Vagina (tissue), 2 donors: Measurements from ENCODE around the gene OR2H1. TPM values are rescaled to one million over a fixed set of nuclear protein-coding genes. Genes with fewer than 3 reads are reported as not detected.

Experiments
- DNase-seq, 2 donors: peaks; one replicate each; pipeline ENCODE4 v3.0.0-alpha.2; 2017; ENCODE audit errors: extremely low spot score in 2 of 2
- H3K27ac ChIP-seq: fragments of 200-600 bp; sonication (generic); one replicate; pipeline ENCODE4 v1.5.1; 2019
- H3K27me3 ChIP-seq: fragments of 200-600 bp; sonication (generic); one replicate; pipeline ENCODE4 v1.5.1; 2019
- H3K36me3 ChIP-seq, 2 donors: fragments of 200-600 bp; sonication (generic); one replicate each; pipeline ENCODE4 v1.5.1; 2017 to 2019
- H3K4me1 ChIP-seq: fragments of 200-600 bp; sonication (generic); one replicate; pipeline ENCODE4 v1.5.1; 2019
- H3K4me3 ChIP-seq, 2 donors: fragments of 200-600 bp; sonication (generic); 1 replicate in 1 of 2; 2 replicates in 1 of 2; pipeline ENCODE4 v1.5.1; 2016 to 2019
- H3K9me3 ChIP-seq: fragments of 200-600 bp; sonication (generic); one replicate; pipeline ENCODE4 v1.5.1; 2019
- CTCF ChIP-seq, 3 experiments: fragments of 450-650 bp in 2 of 3; fragments of 200-600 bp in 1 of 3; sonication (generic) in 1 of 3; IDR thresholded peaks; one replicate each; pipeline ENCODE4 v1.5.1; 2017 to 2019; ENCODE audit warnings: antibody characterized with exemption in 3 of 3, mild to moderate bottlenecking in 2 of 3, moderate library complexity in 2 of 3
- POLR2A ChIP-seq, 2 donors: fragments of 450-650 bp; IDR thresholded peaks; one replicate each; pipeline ENCODE4 v1.6.1; 2017; ENCODE audit warnings: antibody characterized with exemption in 2 of 2, mild to moderate bottlenecking in 2 of 2, moderate library complexity in 2 of 2
- POLR2AphosphoS5 ChIP-seq, 2 donors: sonication (generic); formaldehyde crosslinking; IDR thresholded peaks; one replicate each; pipeline ENCODE4 v1.9.0; 2017; ENCODE audit warnings: antibody characterized with exemption in 2 of 2, mild to moderate bottlenecking in 2 of 2, low read depth in 1 of 2; ENCODE audit not compliant: insufficient read depth in 1 of 2
- intact Hi-C: fragments of 100-400 bp; cut with DNase I; formaldehyde crosslinking; loops from one replicate; pipeline ENCODE4 v1.15.1; 2023
- total RNA-seq: library from RNA; depleted of rRNA; stranded (reverse); fragments of >200 nt; gene quantifications from one replicate; pipeline ENCODE4 v1.2.3, GENCODE V29; 2016

Gene OR2H1
- total RNA-seq, 1 donor from 2014 or later: not detected

- no peak for DNase-seq
- no peak for TF ChIP-seq CTCF (IDR thresholded peaks at IDR 0.05)
- no peak for TF ChIP-seq POLR2AphosphoS5 (IDR thresholded peaks at IDR 0.05; ENCODE audit: insufficient read depth in 1 of 2, low read depth in 1 of 2)
- TF ChIP-seq POLR2A (IDR thresholded peaks at IDR 0.05): no peak
Observed at GRCh38 chr6:29488874-29489273, 31.9 kb downstream of the OR2H1 start.

GRCh38 chr6:29489286-29489685, 32.3 kb downstream of the OR2H1 start:
- no peaks in the 10 kb centered on the region for H3K36me3 ChIP-seq
- no peaks in the 10 kb centered on the region for H3K4me1 ChIP-seq
- intact Hi-C loops: no loop called here
- no peaks in the 10 kb centered on the region for H3K27me3 ChIP-seq
- H3K4me3 ChIP-seq: no peak overlapping the region
- peak in 1 of 2 donors; percentile 72 for DNase-seq
- H3K27ac ChIP-seq: no peak overlapping the region
- TF ChIP-seq CTCF (IDR thresholded peaks at IDR 0.05): no peak
- no peak for TF ChIP-seq POLR2A (IDR thresholded peaks at IDR 0.05)
- TF ChIP-seq POLR2AphosphoS5 (IDR thresholded peaks at IDR 0.05; ENCODE audit: insufficient read depth in 1 of 2, low read depth in 1 of 2): no peak
- H3K9me3 ChIP-seq: no peaks in the 10 kb centered on the region

More at GRCh38 chr6:29488874-29489273, 31.9 kb downstream of the OR2H1 start:
- Histone ChIP-seq H3K4me1 (no peaks in the 10 kb centered on the region), H3K4me3 (no peak overlapping the region), H3K9me3 (no peaks in the 10 kb centered on the region), H3K36me3 (no peaks in the 10 kb centered on the region), H3K27me3 (no peaks in the 10 kb centered on the region), H3K27ac (no peak overlapping the region)
- intact Hi-C loops: no loop called here

GRCh38 chr6:29490055-29490454, 33.1 kb downstream of the OR2H1 start:
- Histone ChIP-seq H3K27me3 (no peaks in the 10 kb centered on the region), H3K27ac (no peak overlapping the region), H3K36me3 (no peaks in the 10 kb centered on the region), H3K4me1 (no peaks in the 10 kb centered on the region), H3K4me3 (no peak overlapping the region), H3K9me3 (no peaks in the 10 kb centered on the region)
- TF ChIP-seq CTCF (IDR thresholded peaks at IDR 0.05) (no peak), POLR2A (IDR thresholded peaks at IDR 0.05) (no peak), POLR2AphosphoS5 (IDR thresholded peaks at IDR 0.05; ENCODE audit: insufficient read depth in 1 of 2, low read depth in 1 of 2) (no peak)
- no peak for DNase-seq
- intact Hi-C loops: no loop called here

- no peaks in the 10 kb centered on the region for H3K36me3 ChIP-seq
- intact Hi-C loops: no loop called here
- H3K4me1 ChIP-seq: no peaks in the 10 kb centered on the region
- peak in 1 of 2 donors; percentile 18 for DNase-seq
- H3K4me3 ChIP-seq: no peak overlapping the region
- no peak overlapping the region for H3K27ac ChIP-seq
- H3K9me3 ChIP-seq: no peaks in the 10 kb centered on the region
- no peaks in the 10 kb centered on the region for H3K27me3 ChIP-seq
- no peak for TF ChIP-seq CTCF (IDR thresholded peaks at IDR 0.05)
- TF ChIP-seq POLR2A (IDR thresholded peaks at IDR 0.05): no peak
- TF ChIP-seq POLR2AphosphoS5 (IDR thresholded peaks at IDR 0.05; ENCODE audit: insufficient read depth in 1 of 2, low read depth in 1 of 2): no peak
Observed at GRCh38 chr6:29490552-29490951, 33.6 kb downstream of the OR2H1 start.

GRCh38 chr6:29491574-29491973, 34.6 kb downstream of the OR2H1 start:
- Histone ChIP-seq H3K4me3 (no peak overlapping the region), H3K27ac (no peak overlapping the region), H3K27me3 (no peaks in the 10 kb centered on the region), H3K9me3 (no peaks in the 10 kb centered on the region), H3K36me3 (no peaks in the 10 kb centered on the region), H3K4me1 (no peaks in the 10 kb centered on the region)
- TF ChIP-seq POLR2A (IDR thresholded peaks at IDR 0.05) (no peak), POLR2AphosphoS5 (IDR thresholded peaks at IDR 0.05; ENCODE audit: insufficient read depth in 1 of 2, low read depth in 1 of 2) (no peak), CTCF (IDR thresholded peaks at IDR 0.05) (no peak)
- intact Hi-C loops: no loop called here
- DNase-seq: peak in 1 of 2 donors; percentile 8
